Measurements from ENCODE around the gene METAP1D.

Gene METAP1D

DNA sequence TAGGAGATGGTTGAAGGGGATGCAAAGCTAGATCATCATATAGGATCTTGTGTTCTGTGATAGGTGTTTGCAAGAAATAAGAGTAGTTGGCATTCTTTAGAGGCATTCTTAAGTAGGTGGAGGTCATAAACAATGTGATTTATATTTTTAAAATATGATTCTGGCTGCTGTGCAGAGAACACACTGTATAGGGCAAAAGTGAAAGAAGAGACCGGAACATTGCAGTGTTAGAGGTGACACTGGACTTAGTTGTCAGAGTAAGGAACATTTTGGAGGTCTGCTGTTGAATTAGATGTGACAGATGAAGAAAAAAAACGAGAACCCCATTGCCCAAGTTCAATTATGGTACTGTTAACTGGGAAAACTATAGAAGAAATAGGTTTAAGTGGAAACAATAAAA is 39.8 kb upstream of the METAP1D start:
- no peak for DNase-seq (ENCODE audit: low read depth)
- TF ChIP-seq, protein P1, sequence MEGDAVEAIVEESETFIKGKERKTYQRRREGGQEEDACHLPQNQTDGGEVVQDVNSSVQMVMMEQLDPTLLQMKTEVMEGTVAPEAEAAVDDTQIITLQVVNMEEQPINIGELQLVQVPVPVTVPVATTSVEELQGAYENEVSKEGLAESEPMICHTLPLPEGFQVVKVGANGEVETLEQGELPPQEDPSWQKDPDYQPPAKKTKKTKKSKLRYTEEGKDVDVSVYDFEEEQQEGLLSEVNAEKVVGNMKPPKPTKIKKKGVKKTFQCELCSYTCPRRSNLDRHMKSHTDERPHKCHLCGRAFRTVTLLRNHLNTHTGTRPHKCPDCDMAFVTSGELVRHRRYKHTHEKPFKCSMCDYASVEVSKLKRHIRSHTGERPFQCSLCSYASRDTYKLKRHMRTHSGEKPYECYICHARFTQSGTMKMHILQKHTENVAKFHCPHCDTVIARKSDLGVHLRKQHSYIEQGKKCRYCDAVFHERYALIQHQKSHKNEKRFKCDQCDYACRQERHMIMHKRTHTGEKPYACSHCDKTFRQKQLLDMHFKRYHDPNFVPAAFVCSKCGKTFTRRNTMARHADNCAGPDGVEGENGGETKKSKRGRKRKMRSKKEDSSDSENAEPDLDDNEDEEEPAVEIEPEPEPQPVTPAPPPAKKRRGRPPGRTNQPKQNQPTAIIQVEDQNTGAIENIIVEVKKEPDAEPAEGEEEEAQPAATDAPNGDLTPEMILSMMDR (IDR thresholded peaks at IDR 0.05; ENCODE audit: insufficient read depth, low read depth, low read length, missing control alignments) = no peak
- no peak overlapping the region for H3K4me3 ChIP-seq (ENCODE audit: low read length)

DNA sequence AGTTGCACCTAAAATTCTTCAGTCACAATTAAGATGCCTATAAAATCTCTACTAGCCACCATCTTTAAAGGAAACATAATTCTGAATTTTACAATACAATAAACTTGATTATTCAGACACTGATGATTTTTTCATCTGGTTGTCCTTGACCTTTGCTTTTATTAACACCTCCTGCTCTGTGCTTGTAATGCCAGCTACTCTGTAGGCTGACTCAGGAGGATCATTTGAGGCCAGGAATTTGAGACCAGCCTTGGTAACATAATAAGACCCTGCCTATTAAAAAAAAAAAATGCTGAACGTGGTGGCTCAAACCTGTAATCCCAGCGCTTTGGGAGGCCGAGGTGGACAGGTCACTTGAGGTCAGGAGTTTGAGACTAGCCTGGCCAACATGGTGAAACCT is 39.2 kb upstream of the METAP1D start:
- TF ChIP-seq, protein P1 (IDR thresholded peaks at IDR 0.05; ENCODE audit: insufficient read depth, low read depth, low read length, missing control alignments) = no peak
- H3K4me3 ChIP-seq (ENCODE audit: low read length) = no peak overlapping the region
- DNase-seq (ENCODE audit: low read depth) = no peak

DNA sequence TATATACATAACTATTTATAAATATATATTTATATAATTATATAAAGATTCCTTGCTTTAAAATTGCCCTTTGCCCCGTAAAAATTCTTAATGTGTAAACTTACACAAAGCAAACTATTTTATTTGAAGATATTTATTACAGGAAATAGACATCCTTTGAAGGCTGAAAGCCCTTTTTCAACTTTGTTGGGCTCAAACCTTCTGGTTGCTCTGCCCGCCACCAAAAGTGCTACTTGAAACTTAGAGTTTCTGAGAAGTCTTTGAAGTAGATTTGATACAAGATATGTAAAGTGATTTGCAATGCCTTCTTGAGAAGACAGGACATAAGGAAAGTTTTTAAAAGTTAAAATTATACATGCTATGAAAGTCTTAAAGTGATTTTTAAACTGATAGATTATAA is 36.6 kb upstream of the METAP1D start:
- H3K4me3 ChIP-seq (ENCODE audit: low read length) = no peak overlapping the region
- TF ChIP-seq, protein P1 (IDR thresholded peaks at IDR 0.05; ENCODE audit: insufficient read depth, low read depth, low read length, missing control alignments) = no peak
- no peak for DNase-seq (ENCODE audit: low read depth)

DNA sequence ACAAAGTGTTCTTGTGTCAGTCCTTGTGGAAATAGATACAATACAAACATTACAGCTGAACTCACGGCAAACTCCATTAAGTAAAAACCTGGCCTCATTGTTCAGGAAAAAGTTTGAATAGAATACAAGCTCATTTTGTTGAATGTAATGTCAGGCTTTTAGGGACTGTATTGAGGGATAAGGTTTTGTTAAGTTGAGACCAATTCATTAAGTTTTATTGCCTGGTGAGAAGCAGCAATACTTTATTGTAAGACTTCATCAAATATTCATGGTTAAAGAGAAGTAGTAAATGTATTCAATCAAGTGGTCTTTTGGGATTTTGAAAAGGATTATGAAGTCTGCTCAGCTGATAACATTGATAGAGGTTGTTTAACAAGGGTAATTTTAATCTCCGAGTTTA is 35.4 kb upstream of the METAP1D start:
- DNase-seq (ENCODE audit: low read depth) = no peak
- TF ChIP-seq, protein P1 (IDR thresholded peaks at IDR 0.05; ENCODE audit: insufficient read depth, low read depth, low read length, missing control alignments) = no peak
- no peak overlapping the region for H3K4me3 ChIP-seq (ENCODE audit: low read length)

DNA sequence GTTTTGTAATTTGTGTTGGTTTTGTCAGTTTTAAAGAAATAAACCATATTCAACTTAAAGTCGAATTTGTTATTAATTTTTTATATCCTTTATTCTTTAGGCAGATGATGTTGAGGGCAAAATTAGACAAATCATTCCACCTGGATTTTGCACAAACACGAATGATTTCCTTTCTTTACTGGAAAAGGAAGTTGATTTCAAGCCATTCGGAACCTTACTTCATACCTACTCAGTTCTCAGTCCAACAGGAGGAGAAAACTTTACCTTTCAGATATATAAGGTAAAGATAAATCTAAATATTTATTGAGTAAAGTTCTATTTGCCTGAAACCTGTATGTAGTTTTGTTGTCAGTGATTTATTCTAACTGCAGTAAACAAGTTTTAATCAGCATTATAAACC is 34.5 kb upstream of the METAP1D start:
- TF ChIP-seq, protein P1 (IDR thresholded peaks at IDR 0.05; ENCODE audit: insufficient read depth, low read depth, low read length, missing control alignments) = no peak
- no peak for DNase-seq (ENCODE audit: low read depth)

DNA sequence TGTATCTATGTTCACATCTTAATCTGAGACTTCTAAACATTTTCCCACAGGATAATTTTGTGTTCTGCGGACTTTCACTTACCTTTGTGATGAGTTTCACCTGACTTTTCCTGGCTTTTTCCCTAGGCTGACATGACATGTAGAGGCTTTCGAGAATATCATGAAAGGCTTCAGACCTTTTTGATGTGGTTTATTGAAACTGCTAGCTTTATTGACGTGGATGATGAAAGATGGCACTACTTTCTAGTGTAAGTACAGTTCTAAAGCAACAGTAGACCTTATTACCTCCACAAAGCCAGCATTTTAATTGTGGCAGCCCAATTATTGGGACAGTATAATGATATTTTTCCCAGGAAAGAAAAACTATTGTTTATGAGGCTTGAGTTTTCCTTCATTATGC is 34.1 kb upstream of the METAP1D start:
- no peak for DNase-seq (ENCODE audit: low read depth)

More for the DNA sequence above, 34.5 kb upstream of the METAP1D start:
- H3K4me3 ChIP-seq (ENCODE audit: low read length) = no peak overlapping the region

DNA sequence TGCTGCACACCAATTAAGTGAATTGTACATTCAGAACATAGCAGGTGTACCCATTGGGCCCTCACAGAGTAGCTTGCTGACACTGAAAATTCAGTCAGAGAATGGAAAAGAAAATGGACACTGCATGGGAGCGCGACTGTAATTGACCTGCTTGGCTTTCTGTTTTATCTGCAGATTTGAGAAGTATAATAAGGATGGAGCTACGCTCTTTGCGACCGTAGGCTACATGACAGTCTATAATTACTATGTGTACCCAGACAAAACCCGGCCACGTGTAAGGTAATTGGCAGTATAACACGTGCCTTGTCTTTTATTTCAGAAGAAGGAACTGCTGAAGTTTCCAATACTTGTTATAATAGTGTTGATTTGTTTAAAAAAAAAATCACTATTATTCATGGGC is 33.5 kb upstream of the METAP1D start:
- DNase-seq (ENCODE audit: low read depth) = no peak
- no peak overlapping the region for H3K4me3 ChIP-seq (ENCODE audit: low read length)
- TF ChIP-seq, protein P1 (IDR thresholded peaks at IDR 0.05; ENCODE audit: insufficient read depth, low read depth, low read length, missing control alignments) = no peak

More for the DNA sequence above, 34.1 kb upstream of the METAP1D start:
- no peak overlapping the region for H3K4me3 ChIP-seq (ENCODE audit: low read length)
- TF ChIP-seq, protein P1 (IDR thresholded peaks at IDR 0.05; ENCODE audit: insufficient read depth, low read depth, low read length, missing control alignments) = no peak
